OCI-LY3 (cell line): ENCODE measurements around the gene KCMF1.
"Not testable (repeated sequence)": the region's sequence is repeated elsewhere in the genome, so short reads cannot be mapped to it uniquely, and the experiment has no call there.

Experiments
- H2AFZ ChIP-seq: fragments of 200-600, 300-600 bp; shearing (Covaris generic); 2 replicates; pipeline ENCODE4 v1.6.0; 2014; ENCODE audit warnings: antibody characterized with exemption, low read depth, low read length
- H3K27ac ChIP-seq: fragments of 200-600, 300-600 bp; sonication (generic); 2 replicates; pipeline ENCODE4 v1.5.1; 2014; ENCODE audit warnings: mild to moderate bottlenecking, low read length, moderate library complexity, mixed read lengths
- H3K27me3 ChIP-seq: fragments of 200-600, 300-600 bp; sonication (generic); 2 replicates; pipeline ENCODE4 v1.6.1; 2014; ENCODE audit warnings: low read depth, low read length, mixed read lengths
- H3K36me3 ChIP-seq: fragments of 200-600, 300-600 bp; sonication (generic); replicated peaks from 2 replicates; pipeline ENCODE3; 2014; ENCODE audit warnings: low read depth, low read length, mixed read lengths
- H3K4me1 ChIP-seq: fragments of 300-600, 200-600 bp; sonication (generic); 2 replicates; pipeline ENCODE4 v1.6.1; 2014; ENCODE audit warnings: low read length, mixed read lengths
- H3K4me2 ChIP-seq: fragments of 200-600, 300-600 bp; sonication (generic); 2 replicates; pipeline ENCODE4 v1.6.1; 2014; ENCODE audit warnings: low read length, mixed read lengths
- H3K4me3 ChIP-seq: fragments of 300-600, 200-600 bp; sonication (generic); 2 replicates; pipeline ENCODE4 v1.5.1; 2014; ENCODE audit warnings: antibody characterized with exemption, mild to moderate bottlenecking, low read length, moderate library complexity
- H3K79me2 ChIP-seq: fragments of 300-600, 200-600 bp; shearing (Covaris generic); 2 replicates; pipeline ENCODE4 v1.6.1; 2014; ENCODE audit warnings: mild to moderate bottlenecking, low read length, mixed read lengths
- H3K9ac ChIP-seq: fragments of 300-600, 200-600 bp; shearing (Covaris generic); 2 replicates; pipeline ENCODE4 v1.6.0; 2014; ENCODE audit warnings: mild to moderate bottlenecking, low read length, moderate library complexity
- H3K9me3 ChIP-seq: fragments of 200-600, 300-600 bp; shearing (Covaris generic); 2 replicates; pipeline ENCODE4 v1.6.1; 2014; ENCODE audit warnings: low read length, mixed read lengths; ENCODE audit not compliant: insufficient read depth
- H4K20me1 ChIP-seq: fragments of 200-600, 300-600 bp; sonication (generic); 2 replicates; pipeline ENCODE4 v1.6.1; 2016; ENCODE audit warnings: low read length, mixed read lengths; ENCODE audit not compliant: insufficient read depth
- EZH2phosphoT487 ChIP-seq: fragments of 200-600 bp; shearing (Covaris generic); IDR thresholded peaks from 2 replicates; pipeline ENCODE4 v1.6.1; 2018; ENCODE audit warnings: antibody characterized with exemption, mixed run types, low read depth
- TF ChIP-seq, protein P1 (sequence below): fragments of 200-600, 300-600 bp; sonication (generic); IDR thresholded peaks from 2 replicates; pipeline ENCODE4 v1.5.1; 2014; ENCODE audit warnings: antibody characterized with exemption, low read length, low read depth

KCMF1 gene

DNA sequence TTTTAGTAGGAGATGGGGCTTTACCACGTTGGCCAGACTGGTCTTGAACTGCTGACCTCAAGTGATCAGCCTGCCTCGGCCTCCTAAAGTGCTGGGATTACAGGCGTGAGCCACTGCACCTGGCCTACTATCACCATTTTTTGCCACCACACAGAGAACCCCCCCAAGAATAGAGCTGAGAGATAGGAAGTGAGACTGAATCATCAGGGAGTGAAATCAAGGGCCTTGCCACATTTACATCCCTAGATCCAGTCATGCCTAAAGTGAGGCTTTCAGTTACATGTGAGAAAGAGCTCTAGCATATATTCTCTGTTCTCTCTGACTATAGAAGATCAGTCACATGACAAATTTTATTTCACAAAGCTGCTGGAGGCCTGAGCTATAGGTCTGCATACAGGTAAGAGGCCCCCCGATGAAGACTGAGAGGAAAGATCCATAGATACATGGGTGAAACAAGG is 28.0 kb upstream of the KCMF1 start:
- no peak for TF ChIP-seq EZH2phosphoT487
- TF ChIP-seq, protein P1, sequence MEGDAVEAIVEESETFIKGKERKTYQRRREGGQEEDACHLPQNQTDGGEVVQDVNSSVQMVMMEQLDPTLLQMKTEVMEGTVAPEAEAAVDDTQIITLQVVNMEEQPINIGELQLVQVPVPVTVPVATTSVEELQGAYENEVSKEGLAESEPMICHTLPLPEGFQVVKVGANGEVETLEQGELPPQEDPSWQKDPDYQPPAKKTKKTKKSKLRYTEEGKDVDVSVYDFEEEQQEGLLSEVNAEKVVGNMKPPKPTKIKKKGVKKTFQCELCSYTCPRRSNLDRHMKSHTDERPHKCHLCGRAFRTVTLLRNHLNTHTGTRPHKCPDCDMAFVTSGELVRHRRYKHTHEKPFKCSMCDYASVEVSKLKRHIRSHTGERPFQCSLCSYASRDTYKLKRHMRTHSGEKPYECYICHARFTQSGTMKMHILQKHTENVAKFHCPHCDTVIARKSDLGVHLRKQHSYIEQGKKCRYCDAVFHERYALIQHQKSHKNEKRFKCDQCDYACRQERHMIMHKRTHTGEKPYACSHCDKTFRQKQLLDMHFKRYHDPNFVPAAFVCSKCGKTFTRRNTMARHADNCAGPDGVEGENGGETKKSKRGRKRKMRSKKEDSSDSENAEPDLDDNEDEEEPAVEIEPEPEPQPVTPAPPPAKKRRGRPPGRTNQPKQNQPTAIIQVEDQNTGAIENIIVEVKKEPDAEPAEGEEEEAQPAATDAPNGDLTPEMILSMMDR, result no peak
- Histone ChIP-seq H4K20me1 (no peaks in the 10 kb centered on the region), H3K27me3 (no peaks in the 10 kb centered on the region), H3K36me3 (peaks cover 5% of the 10 kb centered on the region), H3K9me3 (no peaks in the 10 kb centered on the region), H3K27ac (peak overlapping the region; percentile 99), H3K4me2 (peak overlapping the region; percentile 61), H3K79me2 (peaks cover 9% of the 10 kb centered on the region; the same call in 1 of the 2 replicates), H3K9ac (peak overlapping the region; percentile 45; the same call in 1 of the 2 replicates), H2AFZ (no peak overlapping the region), H3K4me3 (peak overlapping the region; percentile 38; the same call in 1 of the 2 replicates), H3K4me1 (peaks cover 89% of the 10 kb centered on the region)

DNA sequence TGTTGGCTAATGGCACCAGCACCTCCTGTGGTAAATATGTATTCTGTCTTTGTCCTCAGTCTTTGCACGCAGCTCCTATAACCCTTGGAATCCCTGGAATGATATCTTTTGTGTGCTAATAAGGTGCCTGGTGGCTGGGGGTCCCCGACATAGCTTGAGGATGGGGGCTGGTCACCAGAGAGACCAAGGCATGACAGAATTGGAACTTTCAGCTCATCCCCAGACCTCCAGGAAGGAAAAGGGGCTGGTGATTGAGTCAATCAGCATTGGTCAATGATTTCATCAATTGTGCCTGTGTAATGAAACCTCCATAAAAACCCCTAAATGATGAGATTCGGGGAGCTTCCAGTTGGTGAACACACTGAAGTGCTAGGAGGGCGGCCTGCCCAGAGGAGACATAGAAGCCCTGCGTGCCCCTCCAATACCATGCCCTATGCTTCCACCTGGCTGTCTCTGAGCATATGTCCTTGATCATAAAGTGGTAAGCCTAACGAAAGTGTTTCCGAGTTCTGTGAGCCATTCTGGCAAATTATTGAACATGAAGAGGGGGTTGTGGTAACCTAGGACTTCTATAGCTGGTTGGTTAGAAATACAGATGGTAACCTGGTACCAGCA is 26.6 kb upstream of the KCMF1 start:
- peaks cover 74% of the 10 kb centered on the region for H3K4me1 ChIP-seq
- H2AFZ ChIP-seq, result no peak overlapping the region
- TF ChIP-seq, protein P1, result no peak
- TF ChIP-seq EZH2phosphoT487, result no peak
- no peak overlapping the region for H3K4me3 ChIP-seq
- no peak overlapping the region for H3K9ac ChIP-seq
- peaks cover 9% of the 10 kb centered on the region; the same call in 1 of the 2 replicates for H3K79me2 ChIP-seq
- no peaks in the 10 kb centered on the region for H4K20me1 ChIP-seq
- H3K9me3 ChIP-seq, result no peaks in the 10 kb centered on the region
- H3K27ac ChIP-seq, result peak overlapping the region; percentile 97; the same call in 1 of the 2 replicates
- peak overlapping the region; percentile 99; the same call in 1 of the 2 replicates for H3K4me2 ChIP-seq
- no peaks in the 10 kb centered on the region for H3K27me3 ChIP-seq
- H3K36me3 ChIP-seq, result peaks cover 5% of the 10 kb centered on the region

DNA sequence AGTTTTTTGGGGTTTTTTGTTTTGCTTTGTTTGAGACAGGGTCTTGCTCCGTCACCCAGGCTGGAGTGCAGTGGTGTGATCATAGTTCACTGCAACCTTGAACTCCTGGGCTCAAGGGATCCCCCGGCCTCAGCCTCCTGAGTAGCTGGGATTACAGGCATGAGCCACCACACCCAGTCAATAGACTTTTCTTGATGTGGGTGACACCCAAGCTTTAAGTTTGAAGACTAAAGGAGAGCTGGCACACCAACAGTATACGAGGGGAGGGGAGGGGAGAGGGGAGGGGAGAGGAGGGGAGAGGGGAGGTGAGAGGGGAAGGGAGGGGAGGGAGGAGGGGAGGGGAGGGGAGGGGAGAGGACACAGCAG is 25.1 kb upstream of the KCMF1 start:
- not testable (repeated sequence) for H2AFZ ChIP-seq

DNA sequence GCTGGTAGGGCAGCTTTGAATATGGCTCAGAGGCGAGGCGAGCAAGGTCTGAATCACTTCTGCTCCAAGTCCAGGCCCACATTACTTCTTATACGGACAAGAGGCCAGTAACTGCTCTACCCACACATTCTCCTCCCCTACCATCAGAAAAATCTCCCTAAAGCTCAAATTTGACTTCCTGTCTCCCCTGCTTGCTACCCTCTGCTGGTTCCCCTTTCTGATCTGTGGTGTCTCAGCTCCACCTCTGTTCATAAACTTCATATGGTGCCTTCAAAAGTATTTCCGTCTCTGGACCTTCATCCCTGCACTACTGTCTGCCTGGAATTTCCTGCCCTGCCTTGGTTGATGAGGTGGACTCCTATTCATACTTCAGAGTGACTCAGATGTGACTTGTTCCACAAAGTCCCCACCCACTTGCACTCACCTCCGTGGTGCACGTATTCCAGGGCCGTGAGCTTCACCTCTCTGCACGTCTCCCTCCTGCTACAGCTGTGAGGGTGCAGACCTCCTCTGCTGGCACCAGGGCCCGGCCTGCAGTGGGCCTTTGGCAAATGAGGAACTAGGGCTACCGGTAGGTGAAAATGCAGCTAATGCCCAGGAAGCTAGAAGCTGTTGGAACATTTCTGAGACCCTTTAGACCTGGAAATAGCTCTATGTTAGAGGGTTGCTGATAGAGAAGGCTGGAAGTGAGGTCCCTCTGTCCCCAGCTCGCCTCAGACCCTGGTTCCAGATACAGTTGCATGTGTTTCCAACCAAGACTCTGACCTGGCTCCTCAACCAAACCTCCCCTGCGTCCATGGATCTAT is 24.6 kb upstream of the KCMF1 start:
- Histone ChIP-seq H3K36me3 (peaks cover 5% of the 10 kb centered on the region), H3K4me3 (peak overlapping the region; percentile 69), H2AFZ (peak overlapping the region; percentile 95), H3K4me2 (peak overlapping the region; percentile 99), H3K79me2 (peaks cover 9% of the 10 kb centered on the region; the same call in 1 of the 2 replicates), H3K27me3 (no peaks in the 10 kb centered on the region), H3K4me1 (peaks cover 57% of the 10 kb centered on the region), H3K9ac (peak overlapping the region; percentile 79), H3K9me3 (no peaks in the 10 kb centered on the region), H3K27ac (peak overlapping the region; percentile 97), H4K20me1 (no peaks in the 10 kb centered on the region)
- TF ChIP-seq, protein P1, result peak; percentile 44
- no peak for TF ChIP-seq EZH2phosphoT487

More for the DNA sequence above, 25.1 kb upstream of the KCMF1 start:
- H3K79me2 ChIP-seq, H3K9me3 ChIP-seq, H3K27me3 ChIP-seq, H3K36me3 ChIP-seq, H4K20me1 ChIP-seq: not testable (repeated sequence)
- Histone ChIP-seq H3K27ac (peak overlapping the region; percentile 97), H3K9ac (peak overlapping the region; percentile 79), H3K4me3 (peak overlapping the region; percentile 69), H3K4me1 (peaks cover 63% of the 10 kb centered on the region), H3K4me2 (peak overlapping the region; percentile 99)
